ENCODE measurements around the gene HPCAL1.

HPCAL1 gene

GRCh38 chr2:10305715-10306114 lies 3.0 kb downstream of the HPCAL1 start:
- TF ChIP-seq EZH2phosphoT487 (IDR thresholded peaks at IDR 0.05; ENCODE audit: borderline replicate concordance) = no peak
- TF ChIP-seq, protein P1, sequence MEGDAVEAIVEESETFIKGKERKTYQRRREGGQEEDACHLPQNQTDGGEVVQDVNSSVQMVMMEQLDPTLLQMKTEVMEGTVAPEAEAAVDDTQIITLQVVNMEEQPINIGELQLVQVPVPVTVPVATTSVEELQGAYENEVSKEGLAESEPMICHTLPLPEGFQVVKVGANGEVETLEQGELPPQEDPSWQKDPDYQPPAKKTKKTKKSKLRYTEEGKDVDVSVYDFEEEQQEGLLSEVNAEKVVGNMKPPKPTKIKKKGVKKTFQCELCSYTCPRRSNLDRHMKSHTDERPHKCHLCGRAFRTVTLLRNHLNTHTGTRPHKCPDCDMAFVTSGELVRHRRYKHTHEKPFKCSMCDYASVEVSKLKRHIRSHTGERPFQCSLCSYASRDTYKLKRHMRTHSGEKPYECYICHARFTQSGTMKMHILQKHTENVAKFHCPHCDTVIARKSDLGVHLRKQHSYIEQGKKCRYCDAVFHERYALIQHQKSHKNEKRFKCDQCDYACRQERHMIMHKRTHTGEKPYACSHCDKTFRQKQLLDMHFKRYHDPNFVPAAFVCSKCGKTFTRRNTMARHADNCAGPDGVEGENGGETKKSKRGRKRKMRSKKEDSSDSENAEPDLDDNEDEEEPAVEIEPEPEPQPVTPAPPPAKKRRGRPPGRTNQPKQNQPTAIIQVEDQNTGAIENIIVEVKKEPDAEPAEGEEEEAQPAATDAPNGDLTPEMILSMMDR (conservative IDR thresholded peaks at IDR 0.05; ENCODE audit: low read length) = peak; percentile 64; the same call in 1 of the 2 replicates
- Histone ChIP-seq H3K9me3 (ENCODE audit: insufficient read depth, low read depth, low read length) (no peaks in the 10 kb centered on the region), H3K9me2 (replicated peaks; ENCODE audit: low read depth, low read length) (no peaks in the 10 kb centered on the region), H3K79me2 (ENCODE audit: insufficient read depth, low read length) (peaks cover 84% of the 10 kb centered on the region), H3K4me2 (ENCODE audit: low read depth, low read length, poor library complexity, severe bottlenecking) (peak overlapping the region; percentile 92), H3K4me1 (ENCODE audit: insufficient read depth, low read length, poor library complexity, severe bottlenecking) (peaks cover 43% of the 10 kb centered on the region), H3K4me3 (ENCODE audit: low read length, poor library complexity, severe bottlenecking) (peak overlapping the region; percentile 77), H3K36me3 (ENCODE audit: insufficient read depth, low read length) (no peaks in the 10 kb centered on the region), H3K27me3 (ENCODE audit: insufficient read depth, low read length, poor library complexity, severe bottlenecking) (no peaks in the 10 kb centered on the region), H3K9ac (ENCODE audit: low read depth, low read length, poor library complexity, severe bottlenecking) (peak overlapping the region; percentile 75), H2AFZ (ENCODE audit: low read length) (no peak overlapping the region), H4K20me1 (ENCODE audit: insufficient read depth, low read length, poor library complexity, severe bottlenecking) (peaks cover 40% of the 10 kb centered on the region), H3F3A (ENCODE audit: low read depth) (no peaks in the 10 kb centered on the region)

GRCh38 chr2:10306901-10307463 lies 4.3 kb downstream of the HPCAL1 start:
- Histone ChIP-seq H3K4me2 (ENCODE audit: low read depth, low read length, poor library complexity, severe bottlenecking) (peak overlapping the region; percentile 92), H3F3A (ENCODE audit: low read depth) (no peaks in the 10 kb centered on the region), H3K9ac (ENCODE audit: low read depth, low read length, poor library complexity, severe bottlenecking) (no peak overlapping the region), H3K79me2 (ENCODE audit: insufficient read depth, low read length) (peaks cover 93% of the 10 kb centered on the region), H3K9me3 (ENCODE audit: insufficient read depth, low read depth, low read length) (no peaks in the 10 kb centered on the region), H3K36me3 (ENCODE audit: insufficient read depth, low read length) (peaks cover 5% of the 10 kb centered on the region; the same call in 1 of the 2 replicates), H4K20me1 (ENCODE audit: insufficient read depth, low read length, poor library complexity, severe bottlenecking) (peaks cover 45% of the 10 kb centered on the region), H2AFZ (ENCODE audit: low read length) (no peak overlapping the region), H3K4me1 (ENCODE audit: insufficient read depth, low read length, poor library complexity, severe bottlenecking) (peaks cover 32% of the 10 kb centered on the region), H3K27me3 (ENCODE audit: insufficient read depth, low read length, poor library complexity, severe bottlenecking) (no peaks in the 10 kb centered on the region), H3K9me2 (replicated peaks; ENCODE audit: low read depth, low read length) (no peaks in the 10 kb centered on the region), H3K4me3 (ENCODE audit: low read length, poor library complexity, severe bottlenecking) (peak overlapping the region; percentile 77)
- no peak for TF ChIP-seq EZH2phosphoT487 (IDR thresholded peaks at IDR 0.05; ENCODE audit: borderline replicate concordance)
- TF ChIP-seq, protein P1 (conservative IDR thresholded peaks at IDR 0.05; ENCODE audit: low read length) = no peak

- Histone ChIP-seq H3K4me3 (ENCODE audit: low read length, poor library complexity, severe bottlenecking) (no peak overlapping the region), H3K9me2 (replicated peaks; ENCODE audit: low read depth, low read length) (no peaks in the 10 kb centered on the region), H3K9me3 (ENCODE audit: insufficient read depth, low read depth, low read length) (no peaks in the 10 kb centered on the region), H3K4me2 (ENCODE audit: low read depth, low read length, poor library complexity, severe bottlenecking) (peak overlapping the region; percentile 92), H3K36me3 (ENCODE audit: insufficient read depth, low read length) (peaks cover 10% of the 10 kb centered on the region; the same call in 1 of the 2 replicates), H4K20me1 (ENCODE audit: insufficient read depth, low read length, poor library complexity, severe bottlenecking) (peaks cover 45% of the 10 kb centered on the region), H3K4me1 (ENCODE audit: insufficient read depth, low read length, poor library complexity, severe bottlenecking) (peaks cover 29% of the 10 kb centered on the region), H3K9ac (ENCODE audit: low read depth, low read length, poor library complexity, severe bottlenecking) (no peak overlapping the region), H3F3A (ENCODE audit: low read depth) (no peaks in the 10 kb centered on the region), H3K79me2 (ENCODE audit: insufficient read depth, low read length) (peaks cover 98% of the 10 kb centered on the region), H3K27me3 (ENCODE audit: insufficient read depth, low read length, poor library complexity, severe bottlenecking) (no peaks in the 10 kb centered on the region), H2AFZ (ENCODE audit: low read length) (no peak overlapping the region)
- TF ChIP-seq, protein P1 (conservative IDR thresholded peaks at IDR 0.05; ENCODE audit: low read length) = no peak
- no peak for TF ChIP-seq EZH2phosphoT487 (IDR thresholded peaks at IDR 0.05; ENCODE audit: borderline replicate concordance)
Observed at GRCh38 chr2:10307561-10308156, 5.0 kb downstream of the HPCAL1 start.

Measured in Loucy (cell line).